HG03558 (cell line): Measurements from ENCODE around the gene SUFU.
A peak's percentile ranks its signal among the peaks of the same experiment; 100 is the strongest.
"Not testable (repeated sequence)": the region's sequence is repeated elsewhere in the genome, so short reads cannot be mapped to it uniquely, and the experiment has no call there.

Source experiments
- ATAC-seq: cut with Tn5 transposase; IDR thresholded peaks from one replicate; pipeline ENCODE4 v1.9.1; 2021; ENCODE audit warnings: moderate number of reproducible peaks; ENCODE audit not compliant: unreplicated experiment; ENCODE audit errors: extremely low read depth

The SUFU gene

DNA sequence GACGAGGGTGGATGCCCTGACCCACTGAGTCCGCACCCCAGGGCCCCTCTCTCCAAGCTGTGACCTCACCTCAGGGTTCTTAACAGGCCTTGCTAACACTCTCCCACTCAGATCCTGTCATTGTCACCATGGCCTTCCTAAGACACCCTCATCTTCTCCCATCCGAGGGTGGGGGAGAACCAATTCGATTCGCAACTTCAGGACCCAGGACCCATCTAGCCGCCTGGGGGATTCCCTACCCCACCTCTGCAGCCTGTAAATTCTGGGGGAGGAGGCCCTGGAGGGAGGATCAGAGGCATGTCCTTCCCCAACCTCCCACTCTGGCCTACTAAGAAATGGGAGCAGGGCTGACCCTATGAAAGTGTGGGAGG lies 157.9 kb downstream of the SUFU start:
- peak; percentile 8 for ATAC-seq

DNA sequence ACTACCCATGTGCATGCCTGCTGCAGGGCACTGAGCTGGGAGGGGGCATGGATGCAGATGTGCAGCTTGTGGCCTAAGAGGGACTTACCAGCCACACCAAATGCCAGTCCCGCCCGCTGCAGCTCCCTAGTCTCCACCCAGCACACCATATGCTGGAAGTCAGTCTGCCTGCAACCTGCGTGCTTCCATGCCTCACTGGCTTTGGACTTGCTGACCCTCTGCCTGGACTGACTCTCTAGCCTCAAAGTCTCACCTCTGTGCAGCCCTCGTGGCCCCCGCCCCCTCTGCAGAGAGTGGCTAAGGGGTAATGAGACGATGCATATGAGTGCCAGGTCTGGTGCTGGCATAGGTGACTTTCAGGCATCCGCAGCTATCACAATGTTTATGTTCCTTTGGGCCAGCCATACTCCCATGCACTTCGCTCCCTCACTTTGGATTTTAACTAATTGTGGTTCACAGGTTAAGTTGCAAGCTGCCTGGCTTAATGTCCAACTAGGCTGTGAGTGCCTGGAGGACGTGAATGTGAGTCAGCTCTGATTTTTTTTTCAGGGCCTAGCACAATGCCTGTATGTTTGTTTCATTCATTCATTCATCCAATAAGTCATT lies 162.2 kb downstream of the SUFU start:
- ATAC-seq: no peak

DNA sequence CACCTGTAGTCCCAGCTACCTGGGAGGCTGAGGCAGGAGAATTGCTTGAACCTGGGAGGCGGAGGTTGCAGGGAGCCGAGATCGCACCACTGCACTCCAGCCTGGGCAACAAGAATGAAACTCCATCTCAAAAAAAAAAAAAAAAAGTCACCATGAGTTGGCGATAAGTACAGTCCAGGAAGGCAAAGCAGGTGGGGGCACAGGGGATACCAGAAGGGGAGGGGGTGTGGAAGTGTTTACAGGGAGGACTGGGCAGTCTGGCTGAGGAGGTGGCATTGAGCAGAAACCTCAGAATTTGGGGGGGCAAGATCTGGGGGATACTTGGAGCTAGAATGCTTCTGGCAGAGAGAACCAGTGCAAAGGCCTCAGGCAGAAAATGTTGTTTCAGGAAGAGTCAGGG lies 163.6 kb downstream of the SUFU start:
- ATAC-seq: not testable (repeated sequence)

DNA sequence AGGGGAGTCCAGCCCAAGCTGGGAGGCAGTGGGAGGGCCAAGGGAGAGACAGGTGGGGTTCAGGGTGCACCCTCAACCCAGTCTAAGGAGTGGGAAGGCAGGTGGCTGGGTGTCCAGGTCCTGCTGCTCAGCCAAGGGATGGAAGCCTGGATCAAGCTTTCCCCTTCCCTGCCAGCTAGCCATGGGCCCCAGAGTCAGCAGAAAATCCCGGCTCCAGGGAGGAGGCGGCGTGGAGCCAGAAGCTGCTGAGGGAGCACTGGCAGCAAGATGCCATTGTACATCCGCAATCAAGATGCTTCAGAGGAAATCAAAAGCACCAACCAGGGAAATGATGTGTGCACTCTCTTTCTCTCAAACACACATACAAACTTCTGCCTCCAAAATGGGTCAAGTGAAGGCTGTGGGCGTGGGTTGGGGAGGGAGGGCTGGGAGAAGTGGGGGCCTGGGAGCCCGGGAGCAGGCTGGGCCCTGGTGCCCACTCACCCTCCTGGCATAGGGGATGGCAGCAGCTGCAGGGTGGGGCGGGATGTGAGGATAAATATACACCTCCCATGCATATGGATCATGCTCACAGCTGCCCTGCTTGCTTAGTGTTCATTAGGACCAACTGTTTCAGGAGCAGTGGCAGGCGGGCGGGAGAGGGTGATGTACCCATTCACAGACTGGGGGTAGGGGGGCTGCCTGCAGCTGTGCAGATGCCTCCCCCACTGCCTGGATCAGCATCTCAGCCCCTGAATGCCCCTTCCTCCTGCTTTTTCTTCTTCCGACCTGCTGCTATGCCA lies 164.7 kb downstream of the SUFU start:
- ATAC-seq: no peak

DNA sequence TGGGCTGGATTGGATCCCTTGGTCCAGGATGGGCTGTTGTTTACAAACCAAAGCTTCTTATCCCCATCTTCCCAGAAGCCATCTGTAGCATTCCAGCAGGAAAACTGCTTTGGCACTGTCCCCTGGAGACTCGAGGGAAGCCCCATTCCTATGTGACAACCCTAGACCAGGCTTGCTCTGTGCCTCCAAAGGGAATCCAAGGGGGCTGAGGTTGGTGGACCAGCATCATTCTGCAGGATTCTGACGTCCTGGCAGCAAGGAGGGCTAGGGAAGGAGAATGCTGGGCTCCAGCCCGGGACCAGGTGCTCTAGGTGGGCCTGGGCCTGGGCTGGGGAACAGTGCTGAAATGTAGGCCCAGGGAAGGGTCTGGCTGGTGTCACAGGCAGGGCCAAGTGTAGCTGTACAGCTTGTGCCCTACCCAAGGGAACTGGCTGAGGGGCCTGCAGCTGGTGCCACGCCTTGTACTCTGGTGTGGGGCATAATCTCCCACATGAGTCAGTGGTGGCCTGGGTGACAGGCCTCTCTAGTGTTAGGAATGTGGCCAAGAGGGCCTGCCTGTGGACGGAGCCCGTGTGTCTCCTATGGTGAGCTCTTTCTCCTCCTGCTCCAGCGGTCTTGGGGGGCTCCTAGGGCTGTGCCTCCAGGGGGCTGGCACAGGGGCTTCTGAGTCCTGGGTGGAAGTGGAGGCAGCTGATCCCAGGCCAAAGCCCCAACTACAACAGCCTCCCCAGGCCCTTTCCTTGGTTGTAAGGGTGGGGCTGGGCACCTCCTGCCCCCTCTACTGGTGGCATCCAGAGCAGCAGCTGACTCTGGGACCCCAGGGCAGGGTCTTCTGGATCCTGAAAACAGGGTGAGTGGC lies 165.7 kb downstream of the SUFU start:
- no peak for ATAC-seq

DNA sequence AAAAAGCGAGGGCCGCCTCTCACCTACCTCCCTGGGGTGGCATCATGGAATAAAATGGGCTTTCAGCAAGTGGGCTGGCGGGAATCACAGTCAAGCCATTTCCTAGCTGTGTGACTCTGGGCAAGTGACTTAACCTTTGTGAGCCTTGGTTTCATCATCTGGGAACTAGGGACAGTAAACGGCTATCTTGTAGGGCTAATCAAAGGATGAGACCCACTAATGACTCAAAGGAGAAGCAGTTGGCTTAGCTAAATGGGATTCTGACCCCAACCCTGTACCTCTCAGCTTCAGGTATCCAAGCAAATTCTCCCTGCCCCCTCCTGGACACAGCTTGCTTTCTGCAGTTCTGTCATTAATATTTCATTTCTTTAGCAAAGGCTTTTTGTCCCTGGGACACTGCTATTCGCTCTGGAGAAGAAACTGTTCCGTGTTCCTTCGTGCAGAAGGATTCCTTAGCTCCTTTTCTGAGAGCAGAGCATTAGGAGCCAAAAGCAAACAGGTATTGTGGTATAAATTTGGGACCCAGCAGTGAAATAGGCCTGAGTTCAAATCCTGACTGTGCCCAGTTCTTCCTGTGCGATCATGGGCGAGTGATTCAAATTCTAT lies 166.4 kb downstream of the SUFU start:
- no peak for ATAC-seq

DNA sequence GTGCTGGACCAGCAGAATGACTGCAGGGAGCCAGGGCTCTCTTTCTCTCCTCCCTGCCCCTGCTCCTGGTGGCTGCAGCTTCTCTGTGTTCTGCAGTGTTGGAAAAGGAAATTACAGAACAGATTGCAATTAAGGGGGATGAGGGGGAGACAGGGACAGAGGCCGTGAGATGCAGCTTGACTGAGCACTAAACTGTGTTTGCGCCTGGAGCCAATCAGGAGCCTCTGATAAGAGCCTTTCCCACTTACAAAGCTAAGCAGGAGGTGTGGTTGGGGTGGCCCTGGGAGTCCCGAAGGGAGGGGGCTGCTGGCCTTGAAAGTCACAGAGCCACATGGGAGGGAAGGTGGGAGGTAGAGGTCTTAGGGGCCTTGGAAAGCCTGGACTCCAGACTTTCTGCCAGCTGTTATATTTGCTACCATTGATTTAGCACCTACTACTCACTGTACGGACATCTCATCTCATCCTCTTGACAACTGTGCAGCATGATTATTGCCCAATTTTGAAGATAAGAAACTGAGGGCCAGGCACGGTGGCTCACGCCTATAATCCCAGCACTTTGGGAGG lies 167.2 kb downstream of the SUFU start:
- ATAC-seq: no peak

DNA sequence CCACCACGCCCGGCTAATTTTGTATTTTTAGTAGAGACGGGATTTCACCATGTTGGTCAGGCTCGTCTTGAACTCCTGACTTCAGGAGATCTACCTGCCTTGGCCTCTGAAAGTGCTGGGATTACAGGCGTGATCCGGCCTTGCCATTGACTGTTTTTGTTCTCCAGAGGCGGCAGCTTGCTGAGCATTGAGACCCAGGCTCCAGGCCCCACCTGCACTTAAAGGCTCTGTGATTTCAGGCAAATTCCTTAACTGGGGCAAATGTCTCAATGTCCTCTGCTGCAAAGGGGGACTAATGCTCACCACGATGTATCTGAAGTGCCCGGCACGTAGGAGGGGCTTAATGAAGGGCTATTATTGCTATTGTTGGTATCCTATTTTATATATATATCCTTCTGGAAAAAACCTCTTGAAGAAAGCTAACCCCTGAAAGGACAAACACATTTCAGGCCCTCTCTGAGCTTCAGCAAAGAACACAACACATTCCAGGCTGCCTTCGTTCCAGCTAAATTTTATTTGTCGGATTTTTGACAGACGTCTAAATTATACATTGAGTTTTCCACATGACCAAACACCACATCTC lies 169.6 kb downstream of the SUFU start:
- ATAC-seq: no peak

DNA sequence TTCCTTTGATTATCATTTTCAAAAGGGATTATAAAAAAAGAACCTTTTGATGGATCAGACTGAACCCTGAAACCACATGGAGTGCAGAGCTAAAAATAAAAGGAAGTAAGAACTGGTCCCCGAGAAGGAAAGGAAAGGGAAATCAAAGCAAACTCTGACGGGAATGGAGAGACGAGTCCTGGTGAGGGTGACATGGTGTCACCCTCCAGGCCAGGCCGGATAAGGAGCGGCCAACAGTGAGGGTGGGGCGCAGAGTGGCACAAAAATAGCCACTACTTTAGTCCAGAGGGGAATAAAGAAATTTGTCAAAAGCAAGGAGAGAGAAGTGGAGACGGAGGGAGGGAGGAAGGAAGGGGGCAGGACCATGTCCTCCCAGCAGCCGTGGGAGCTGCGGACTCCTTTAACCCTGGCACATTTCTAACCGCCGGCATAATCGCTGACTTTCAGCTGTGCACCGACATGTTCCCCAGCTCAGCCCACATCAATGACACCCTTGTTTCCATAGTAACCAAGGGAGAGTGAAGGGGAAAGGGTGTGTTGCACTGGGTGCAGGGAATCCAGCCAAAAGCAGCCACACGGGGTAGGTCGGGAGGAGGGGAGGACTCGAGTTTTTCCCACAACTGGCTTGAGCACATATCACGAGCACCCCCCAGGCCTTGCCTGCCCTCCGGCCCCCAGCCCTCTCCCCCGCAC lies 170.2 kb downstream of the SUFU start:
- ATAC-seq: no peak

DNA sequence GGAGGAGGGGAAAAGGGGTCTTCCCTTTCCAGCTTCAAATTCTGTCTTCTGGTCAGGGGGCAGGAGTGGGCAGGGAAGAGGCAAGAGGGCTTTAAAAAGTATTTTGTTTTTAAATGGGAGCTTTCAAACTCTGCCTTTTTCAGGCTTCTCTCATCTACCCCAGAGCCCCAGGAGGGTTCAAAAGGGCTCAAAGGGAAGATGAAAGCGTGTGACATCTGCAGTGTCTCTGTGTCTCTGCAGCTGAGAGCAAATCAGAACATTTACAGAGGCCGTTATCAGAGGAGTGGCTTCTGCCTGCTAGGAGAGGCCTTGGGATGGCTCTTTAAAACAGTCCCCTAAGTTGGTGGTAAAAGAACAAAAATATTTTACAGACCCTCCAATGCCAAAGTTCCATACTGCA lies 170.8 kb downstream of the SUFU start:
- no peak for ATAC-seq

DNA sequence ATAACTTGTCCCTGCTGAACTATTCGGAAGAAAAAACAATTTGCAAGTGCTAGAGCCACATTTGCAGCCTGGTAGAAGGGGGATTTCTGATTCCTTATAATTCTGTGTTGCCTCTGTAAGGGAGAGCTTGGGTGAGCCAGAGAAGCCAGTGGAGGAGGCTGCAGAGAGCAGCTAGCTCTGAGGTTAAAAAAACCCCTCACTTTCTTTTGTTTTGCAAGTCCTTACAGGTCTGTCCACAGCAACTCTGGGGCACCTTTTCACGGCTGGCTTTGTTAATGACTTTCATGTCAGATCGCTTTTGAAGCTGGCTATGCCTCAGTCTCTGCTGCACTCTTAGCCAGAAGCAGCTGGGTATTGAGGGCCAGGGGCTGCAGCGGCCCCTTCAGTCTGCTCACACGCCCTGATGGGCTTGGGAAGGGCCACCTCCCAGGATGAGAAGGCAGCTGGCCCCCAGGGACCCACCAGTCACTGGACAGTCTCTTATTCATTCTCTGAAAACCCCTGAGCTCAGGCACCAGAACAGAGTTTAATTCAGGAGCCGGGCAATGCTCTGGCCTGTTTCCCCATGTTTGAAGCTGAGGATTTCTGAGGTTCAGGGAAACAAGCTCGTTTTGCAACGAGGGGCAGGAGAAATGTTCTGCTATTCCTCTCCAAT lies 171.4 kb downstream of the SUFU start:
- ATAC-seq: no peak

DNA sequence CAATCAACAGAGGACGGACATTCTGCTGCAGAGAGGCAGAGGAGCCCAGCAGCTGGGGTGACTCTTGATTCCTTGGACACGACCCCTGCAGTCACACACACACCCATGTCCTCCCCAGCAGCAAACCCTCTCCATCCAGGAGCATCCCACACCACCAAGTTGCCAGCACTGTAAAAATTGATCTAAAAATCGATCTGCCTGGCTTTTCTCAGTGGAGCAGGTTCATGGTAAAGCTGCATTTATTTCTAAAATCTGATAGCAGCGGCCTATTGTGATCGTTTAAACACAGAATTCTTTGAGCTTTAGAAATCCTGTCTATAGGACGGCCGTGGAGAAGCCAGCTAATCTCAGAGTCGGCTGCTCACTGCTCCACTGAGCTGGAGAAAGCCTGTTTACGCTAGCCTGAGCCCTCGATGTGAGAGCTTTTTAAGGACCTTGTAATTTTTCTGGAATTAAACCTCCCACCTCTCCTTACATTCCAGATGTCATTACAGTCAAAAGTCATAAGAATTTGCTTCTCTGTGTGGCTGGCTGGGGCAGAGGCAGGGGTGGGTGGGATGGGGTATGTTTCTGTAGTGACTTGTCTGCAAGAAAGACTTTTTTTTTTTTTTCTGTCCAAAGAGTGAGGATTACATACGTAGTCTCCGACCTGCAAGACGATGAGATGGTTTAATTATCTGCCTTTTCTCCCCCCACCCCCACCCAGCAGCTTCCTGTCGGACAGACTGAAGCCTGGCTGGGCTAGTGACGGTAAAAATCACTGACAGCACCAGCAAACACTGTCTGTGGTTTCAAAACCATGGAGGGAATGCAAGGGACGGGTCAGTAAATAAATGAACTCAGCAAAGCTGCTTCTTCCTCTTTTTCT lies 172.1 kb downstream of the SUFU start:
- no peak for ATAC-seq

DNA sequence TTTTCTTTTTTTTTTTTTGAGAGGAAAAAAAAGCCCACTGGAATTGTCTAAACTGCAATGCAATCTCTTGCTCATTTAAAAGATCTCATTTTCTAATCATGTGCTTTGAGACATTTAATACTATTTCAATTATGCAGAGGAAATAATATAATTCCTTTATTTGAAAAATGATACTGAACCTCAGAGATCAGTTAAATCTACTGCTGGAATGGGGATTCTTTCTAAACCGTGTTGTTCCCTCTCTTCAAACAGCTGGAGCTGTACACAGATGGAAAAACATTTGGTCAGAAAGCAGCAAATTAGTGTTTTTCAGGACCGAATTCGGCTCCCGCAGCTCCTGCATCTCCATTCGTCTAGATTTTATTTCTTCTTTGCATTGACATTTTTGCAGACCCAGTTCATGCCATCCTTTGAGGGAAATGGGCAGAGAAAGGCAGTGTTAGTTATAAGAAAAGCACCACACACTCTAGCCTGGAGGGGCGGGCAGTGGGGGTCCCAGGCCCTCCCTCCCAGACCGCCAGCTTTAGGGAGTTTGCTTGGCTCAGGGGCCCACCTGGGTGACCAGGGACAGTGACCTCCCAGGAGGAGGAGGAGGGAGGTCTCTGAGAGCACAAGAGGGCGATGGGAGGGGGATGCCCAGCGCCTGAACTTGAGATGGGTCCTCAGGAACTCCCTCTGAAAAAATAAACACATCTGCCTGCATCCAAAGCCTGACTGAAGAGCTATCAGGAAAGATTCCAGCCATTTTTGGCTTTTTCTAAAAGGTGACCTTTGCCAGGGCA lies 173.0 kb downstream of the SUFU start:
- ATAC-seq: no peak

DNA sequence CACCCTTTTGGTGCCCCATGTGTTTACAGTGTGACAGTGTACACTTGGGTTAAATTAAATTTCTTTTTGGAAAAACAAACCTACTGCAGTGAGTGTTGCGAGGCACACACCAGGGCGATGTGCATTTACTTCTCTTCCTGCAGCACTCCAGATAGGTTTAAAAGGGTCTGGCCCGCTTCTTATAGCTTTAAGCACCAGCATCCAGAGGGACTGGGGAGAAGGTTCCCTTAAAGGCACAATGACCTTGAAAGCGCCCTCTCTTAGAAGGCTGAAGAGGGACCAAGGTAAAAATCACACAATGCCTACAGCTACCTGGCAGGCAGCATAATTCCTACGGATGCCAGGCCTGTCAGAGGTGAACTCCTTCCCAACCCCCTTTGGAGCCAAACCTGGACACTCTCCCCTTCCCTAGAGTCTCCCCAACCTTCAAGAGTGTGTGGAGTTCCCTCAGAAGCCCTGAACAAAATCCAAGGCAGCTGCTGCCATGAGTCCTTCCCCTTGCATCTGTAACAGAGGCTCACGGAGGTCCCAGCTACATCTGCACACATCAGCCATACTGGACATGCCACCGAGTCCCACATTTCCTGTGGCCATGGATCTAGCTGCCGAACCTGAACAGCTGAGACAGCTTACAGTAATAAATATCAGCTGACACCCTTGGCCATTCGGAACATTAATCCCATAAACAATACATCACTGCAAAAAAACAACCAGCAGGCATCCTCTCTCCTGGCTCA lies 173.7 kb downstream of the SUFU start:
- no peak for ATAC-seq

DNA sequence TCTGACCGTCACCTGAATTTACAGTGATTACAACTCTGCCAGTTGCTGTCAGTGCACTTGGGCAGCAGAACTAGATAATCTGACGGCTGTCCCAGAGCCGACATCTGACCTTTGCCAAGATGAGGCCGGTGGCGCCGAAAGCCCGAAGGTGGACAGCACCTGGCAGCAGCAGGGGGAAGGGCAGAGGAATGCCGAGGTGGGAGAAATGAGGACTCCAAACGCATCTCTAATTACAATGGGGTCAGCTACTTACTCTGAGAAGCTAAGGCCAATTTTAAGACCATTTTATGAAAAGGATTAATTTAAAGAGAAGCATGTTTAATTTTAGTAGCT lies 174.3 kb downstream of the SUFU start:
- ATAC-seq: no peak

DNA sequence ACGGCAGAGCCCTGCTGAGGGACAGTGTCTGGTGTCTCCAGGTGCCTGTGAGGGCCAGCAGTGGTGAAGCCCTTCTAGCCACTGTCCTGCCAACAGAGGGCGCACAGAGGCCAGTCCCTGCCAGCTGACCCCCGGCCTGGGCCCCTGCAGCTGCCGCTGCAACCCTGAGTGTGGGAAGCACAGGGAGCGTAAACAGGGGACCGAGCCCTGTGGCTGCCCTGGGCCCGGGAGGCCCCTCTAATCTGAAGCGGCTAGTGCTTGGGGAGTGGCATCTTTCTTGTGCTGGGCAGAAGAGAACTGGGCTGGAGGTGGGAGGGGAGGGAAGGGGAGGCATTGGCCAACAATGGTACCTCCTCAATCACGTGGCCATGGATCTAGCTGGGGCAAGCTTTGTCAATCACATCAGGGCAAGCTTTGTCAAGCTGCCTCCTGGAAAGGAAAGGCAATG lies 175.1 kb downstream of the SUFU start:
- no peak for ATAC-seq

DNA sequence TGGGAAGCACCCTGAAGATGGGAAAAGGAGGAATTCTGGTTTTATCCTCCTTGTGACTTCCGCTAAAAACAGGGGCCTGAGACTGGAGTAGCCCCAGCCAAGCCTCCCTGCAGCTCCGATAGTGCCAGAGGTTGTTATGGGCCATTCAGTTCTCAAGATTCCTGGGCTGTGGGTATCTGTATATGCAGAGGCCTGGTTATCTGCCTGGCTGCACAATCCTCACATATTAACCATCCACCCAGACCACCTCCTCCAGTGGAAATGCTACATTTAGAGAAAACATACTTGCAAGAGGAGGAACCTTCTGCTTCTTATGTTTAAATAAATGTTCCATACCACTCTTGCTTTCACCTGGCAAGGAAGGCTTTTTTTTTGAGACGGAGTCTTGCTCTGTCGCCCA lies 175.8 kb downstream of the SUFU start:
- ATAC-seq: no peak
